Natural killer cell (primary cell): ENCODE data around the gene PITX2. TPM values are rescaled to one million over a fixed set of nuclear protein-coding genes. Genes with fewer than 3 reads are reported as not detected.
"Not testable (repeated sequence)": the region's sequence is repeated elsewhere in the genome, so short reads cannot be mapped to it uniquely, and the experiment has no call there.

ENCODE experiments used
- ATAC-seq, 3 donors: fragments of 150-1000 bp in 2 of 3; fragments of 200-7000 bp in 1 of 3; cut with Tn5 transposase; 1 replicate in 1 of 3; 2 replicates in 2 of 3; pipeline ENCODE4 v1.10.0; 2021; ENCODE audit warnings: mild to moderate bottlenecking in 2 of 3, moderate library complexity in 2 of 3
- DNase-seq, 2 donors: peaks; one replicate each; pipeline versions ENCODE4 v3.0.0 to v3.0.0-alpha.2; 2013 to 2021; ENCODE audit warnings: mixed read lengths in 1 of 2
- H3K27ac ChIP-seq: one replicate; pipeline ENCODE4 v1.5.1; 2013; ENCODE audit warnings: mild to moderate bottlenecking, low read length
- H3K27me3 ChIP-seq: one replicate; pipeline ENCODE4 v1.6.1; 2013; ENCODE audit warnings: low read length; ENCODE audit not compliant: control insufficient read depth, insufficient read depth
- H3K36me3 ChIP-seq: one replicate; pipeline ENCODE4 v1.6.1; 2013; ENCODE audit warnings: low read length; ENCODE audit not compliant: control insufficient read depth, insufficient read depth
- H3K4me1 ChIP-seq: one replicate; pipeline ENCODE4 v1.6.1; 2013; ENCODE audit warnings: low read length; ENCODE audit not compliant: control insufficient read depth, insufficient read depth
- H3K4me3 ChIP-seq: one replicate; pipeline ENCODE4 v1.5.1; 2013; ENCODE audit warnings: low read length
- H3K9me3 ChIP-seq: one replicate; pipeline ENCODE4 v1.6.1; 2013; ENCODE audit warnings: low read length; ENCODE audit not compliant: control insufficient read depth, insufficient read depth
- H3K27ac Mint-ChIP-seq, 2 donors: one replicate each; pipeline ENCODE4 v1.8.0; 2022; ENCODE audit warnings: mild to moderate bottlenecking in 2 of 2, mixed read lengths in 2 of 2, moderate library complexity in 1 of 2
- H3K27me3 Mint-ChIP-seq, 2 donors: one replicate each; pipeline ENCODE4 v1.8.0; 2022; ENCODE audit warnings: low read depth in 2 of 2, mixed read lengths in 2 of 2
- H3K36me3 Mint-ChIP-seq: one replicate; pipeline ENCODE4 v1.8.0; 2022; ENCODE audit warnings: mixed read lengths
- H3K4me1 Mint-ChIP-seq, 2 donors: one replicate each; pipeline ENCODE4 v1.8.0; 2022; ENCODE audit warnings: mixed read lengths in 2 of 2
- H3K4me3 Mint-ChIP-seq: one replicate; pipeline ENCODE4 v1.8.0; 2022; ENCODE audit warnings: mild to moderate bottlenecking, moderate library complexity, mixed read lengths
- H3K9me3 Mint-ChIP-seq, 2 donors: one replicate each; pipeline ENCODE4 v1.8.0; 2022; ENCODE audit warnings: mixed read lengths in 2 of 2
- WGBS: methylation state at CpG from one replicate; pipeline ENCODE4 v1.1.7; 2013; ENCODE audit warnings: missing lambda C conversion rate; ENCODE audit not compliant: insufficient coverage; 5-methylcytosine and 5-hydroxymethylcytosine counted together
- intact Hi-C: fragments of 100-400 bp; cut with micrococcal nuclease; formaldehyde crosslinking; loops from one replicate; pipeline ENCODE4 v1.14.2; 2022
- total RNA-seq, 4 donors: library from RNA; stranded (reverse); fragments of 120-200 nt in 1 of 4; gene quantifications; one replicate each; pipeline versions ENCODE4 v1.2.3 to v1.2.4, GENCODE V29; 2013 to 2022
- TF ChIP-seq, protein P1 (sequence below): fragments of 200-600 bp; IDR thresholded peaks from one replicate; pipeline ENCODE4 v1.8.0; 2022; ENCODE audit warnings: antibody characterized with exemption

PITX2 gene
- total RNA-seq, 3 donors from 2014 or later (not counting 1 experiment from before 2014, with no cell fraction given), result not detected

DNA sequence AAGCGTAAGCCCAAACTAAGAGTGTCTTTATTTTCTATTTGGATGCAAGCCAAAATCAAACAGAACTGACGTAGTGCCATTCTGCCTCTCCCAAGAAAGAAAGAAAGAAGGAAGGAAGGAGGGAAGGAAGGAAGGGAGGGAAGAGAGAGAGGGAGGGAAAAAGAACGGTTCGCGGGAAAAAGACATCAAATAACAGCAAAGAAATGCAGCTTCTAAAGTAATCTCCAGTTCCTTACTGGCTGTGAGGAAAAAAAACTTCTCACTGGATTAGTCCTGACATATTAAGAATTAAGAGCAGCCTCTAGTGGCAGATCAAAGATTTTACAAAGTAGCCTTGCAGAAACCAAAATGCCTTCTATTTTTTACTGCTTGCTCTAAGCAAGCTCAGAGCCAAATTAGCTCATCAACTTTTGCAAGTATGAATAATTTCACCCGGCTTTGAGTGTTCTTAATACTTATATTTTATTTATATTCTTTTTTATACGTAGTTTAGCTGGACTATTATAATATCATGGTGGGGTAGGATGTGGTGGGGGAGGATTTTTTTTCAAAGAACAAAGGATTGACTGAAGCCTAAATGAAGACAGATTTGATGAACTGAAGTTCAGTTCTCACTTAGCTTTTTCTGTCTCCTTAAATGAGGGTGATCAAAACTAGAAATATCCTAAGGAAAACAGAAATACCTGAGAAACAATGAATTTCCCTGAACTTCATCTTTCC is 36.6 kb downstream of the PITX2 start:
- H3K36me3 ChIP-seq, result no peaks in the 10 kb centered on the region
- ATAC-seq (no peak), DNase-seq (no peak)
- Mint-ChIP-seq H3K4me1 (no peaks in the 10 kb centered on the region), H3K9me3 (no peaks in the 10 kb centered on the region), H3K4me3 (no peak overlapping the region), H3K36me3 (no peaks in the 10 kb centered on the region), H3K27me3 (peaks cover 0 to 7% of the 10 kb centered on the region in 2 donors), H3K27ac (no peak overlapping the region)
- whole genome bisulfite sequencing, result 41% methylated on average over 3 of the region's 7 CpGs
- no peaks in the 10 kb centered on the region for H3K9me3 ChIP-seq
- no peak overlapping the region for H3K27ac ChIP-seq
- TF ChIP-seq, protein P1, sequence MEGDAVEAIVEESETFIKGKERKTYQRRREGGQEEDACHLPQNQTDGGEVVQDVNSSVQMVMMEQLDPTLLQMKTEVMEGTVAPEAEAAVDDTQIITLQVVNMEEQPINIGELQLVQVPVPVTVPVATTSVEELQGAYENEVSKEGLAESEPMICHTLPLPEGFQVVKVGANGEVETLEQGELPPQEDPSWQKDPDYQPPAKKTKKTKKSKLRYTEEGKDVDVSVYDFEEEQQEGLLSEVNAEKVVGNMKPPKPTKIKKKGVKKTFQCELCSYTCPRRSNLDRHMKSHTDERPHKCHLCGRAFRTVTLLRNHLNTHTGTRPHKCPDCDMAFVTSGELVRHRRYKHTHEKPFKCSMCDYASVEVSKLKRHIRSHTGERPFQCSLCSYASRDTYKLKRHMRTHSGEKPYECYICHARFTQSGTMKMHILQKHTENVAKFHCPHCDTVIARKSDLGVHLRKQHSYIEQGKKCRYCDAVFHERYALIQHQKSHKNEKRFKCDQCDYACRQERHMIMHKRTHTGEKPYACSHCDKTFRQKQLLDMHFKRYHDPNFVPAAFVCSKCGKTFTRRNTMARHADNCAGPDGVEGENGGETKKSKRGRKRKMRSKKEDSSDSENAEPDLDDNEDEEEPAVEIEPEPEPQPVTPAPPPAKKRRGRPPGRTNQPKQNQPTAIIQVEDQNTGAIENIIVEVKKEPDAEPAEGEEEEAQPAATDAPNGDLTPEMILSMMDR, result no peak
- no peak overlapping the region for H3K4me3 ChIP-seq
- no peaks in the 10 kb centered on the region for H3K27me3 ChIP-seq
- H3K4me1 ChIP-seq, result no peaks in the 10 kb centered on the region
- intact Hi-C loops, result no loop called here

DNA sequence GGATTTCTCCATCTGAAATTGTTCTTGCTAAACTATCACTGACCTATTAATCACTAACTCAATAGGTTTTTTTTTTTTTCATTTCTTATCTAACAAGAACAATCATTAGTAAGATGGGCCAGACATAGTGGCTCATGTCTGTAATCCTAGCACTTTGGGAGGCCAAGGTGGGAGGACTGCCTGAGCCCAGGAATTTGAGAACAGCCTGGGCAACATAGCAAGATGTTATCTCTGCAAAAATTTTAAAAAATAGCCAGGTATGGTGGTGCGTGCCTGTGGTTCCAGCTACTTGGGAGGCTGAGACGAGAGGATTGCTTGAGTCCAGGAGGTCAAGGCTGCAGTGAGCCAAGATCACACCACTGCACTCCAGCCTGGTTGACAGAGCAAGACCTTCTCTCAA is 46.2 kb downstream of the PITX2 start:
- H3K27ac ChIP-seq, H3K4me3 Mint-ChIP-seq, H3K4me1 Mint-ChIP-seq, H3K27ac Mint-ChIP-seq, H3K4me3 ChIP-seq, H3K9me3 Mint-ChIP-seq, ATAC-seq, H3K9me3 ChIP-seq, intact Hi-C loops, H3K36me3 ChIP-seq, H3K27me3 ChIP-seq, H3K36me3 Mint-ChIP-seq, DNase-seq, H3K27me3 Mint-ChIP-seq, H3K4me1 ChIP-seq: not testable (repeated sequence)
- 96% methylated on average over 2 of the region's 2 CpGs for WGBS

Other genes with a start within 250 kb of the PITX2 start
- gene ENPEP, start 146.9 kb downstream of the PITX2 start, total RNA-seq, result under 1 TPM in 1 of 3 donors, not detected in 2; 0.07 TPM